GM12878 (cell line): ENCODE data around the gene PRR7. TPM values are rescaled to one million over a fixed set of nuclear protein-coding genes. Genes with fewer than 3 reads are reported as not detected.

Experiments used
- ATAC-seq: fragments of 200-7000 bp; cut with Tn5 transposase; 3 replicates; pipeline ENCODE4 v1.9.1; 2020; ENCODE audit warnings: mild to moderate bottlenecking, moderate library complexity
- BruUV-seq: library from RNA; stranded (reverse); fragments of 400-500 nt; replicated peaks from 2 replicates; lab custom pipeline; 2021; lab: Mats Ljungman, UMichigan
- CTCF ChIA-PET: fragments of 300-600 bp; sonication (Branson Sonifier 250); formaldehyde crosslinking; extraction: SDS; loops from one replicate; lab custom pipeline; 2021; ENCODE audit warnings: inconsistent platforms; lab: Yijun Ruan, JAX
- POLR2A ChIA-PET: fragments of 350-600 bp; formaldehyde crosslinking; extraction: SDS; loops from one replicate; lab custom pipeline; 2021; ENCODE audit warnings: inconsistent platforms; lab: Charles Lee
- RAD21 ChIA-PET: fragments of 300-600 bp; sonication (Branson Sonifier 250); formaldehyde crosslinking; loops from one replicate; lab custom pipeline; 2023; ENCODE audit warnings: antibody characterized with exemption; ENCODE audit not compliant: unreplicated experiment; lab: Charles Lee
- SMC1A ChIA-PET: fragments of 300-600 bp; sonication (Branson Sonifier 250); formaldehyde crosslinking; loops from one replicate; lab custom pipeline; 2023; ENCODE audit not compliant: unreplicated experiment, uncharacterized antibody; lab: Charles Lee
- DNase-seq: peaks from one replicate; pipeline ENCODE4 v3.0.0-alpha.2; 2011; ENCODE audit warnings: low read depth, low spot score
- FAIRE-seq: peaks from 3 replicates; lab custom pipeline; 2011; peaks lifted over from hg19 to GRCh38; lab: Jason Lieb, UNC
- H2AFZ ChIP-seq: 2 replicates; pipeline ENCODE4 v1.6.0; 2011; ENCODE audit warnings: low read depth, low read length, control low read depth; ENCODE audit not compliant: control insufficient read depth
- H3K27ac ChIP-seq: 2 replicates; pipeline ENCODE4 v1.5.1; 2011; ENCODE audit warnings: control low read depth; ENCODE audit not compliant: control insufficient read depth, insufficient read depth
- H3K27me3 ChIP-seq, 2 experiments: replicated peaks in 1 of 2; 2 replicates each; pipeline versions ENCODE4 v1.6.0 to v1.6.1; 2011; ENCODE audit warnings: low read length in 1 of 2; ENCODE audit not compliant: control insufficient read depth in 2 of 2, insufficient read depth in 2 of 2
- H3K36me3 ChIP-seq, 2 experiments: 2 replicates each; pipeline ENCODE4 v1.5.1; 2011; ENCODE audit warnings: low read length in 1 of 2; ENCODE audit not compliant: control insufficient read depth in 2 of 2, insufficient read depth in 2 of 2
- H3K4me1 ChIP-seq: 2 replicates; pipeline ENCODE4 v1.6.1; 2011; ENCODE audit warnings: mild to moderate bottlenecking, low read length, moderate library complexity, mixed read lengths; ENCODE audit not compliant: control insufficient read depth, insufficient read depth
- H3K4me2 ChIP-seq: 2 replicates; pipeline ENCODE4 v1.6.0; 2011; ENCODE audit warnings: control low read depth; ENCODE audit not compliant: control insufficient read depth, insufficient read depth
- H3K4me3 ChIP-seq: fragments of 200-600 bp; sonication (generic); 2 replicates; pipeline ENCODE4 v1.5.1; 2016
- H3K79me2 ChIP-seq: 2 replicates; pipeline ENCODE4 v1.6.0; 2011; ENCODE audit warnings: low read length; ENCODE audit not compliant: control insufficient read depth, insufficient read depth
- H3K9ac ChIP-seq: 2 replicates; pipeline ENCODE4 v1.8.0; 2011; ENCODE audit warnings: low read length, control low read depth, mixed read lengths; ENCODE audit not compliant: control insufficient read depth, insufficient read depth
- H3K9me3 ChIP-seq: replicated peaks from 3 replicates; pipeline ENCODE4 v1.5.1; 2011; ENCODE audit warnings: mild to moderate bottlenecking, low read length; ENCODE audit not compliant: control insufficient read depth, insufficient read depth
- H4K20me1 ChIP-seq: 2 replicates; pipeline ENCODE4 v1.6.0; 2011; ENCODE audit not compliant: control insufficient read depth, insufficient read depth
- CBX3 ChIP-seq: fragments of 200-600 bp; sonication (generic); IDR thresholded peaks from 2 replicates; pipeline ENCODE4 v1.6.1; 2016; ENCODE audit warnings: low read depth, borderline replicate concordance
- IKZF2 ChIP-seq, 2 experiments: fragments of 450-650 bp; IDR thresholded peaks; 2 replicates each; pipeline ENCODE4 v1.6.1; 2017; ENCODE audit warnings: mild to moderate bottlenecking in 2 of 2, moderate library complexity in 2 of 2
- ZNF217 ChIP-seq: fragments of 450-650 bp; IDR thresholded peaks from 2 replicates; pipeline ENCODE4 v1.6.1; 2017; ENCODE audit warnings: antibody characterized with exemption, mild to moderate bottlenecking
- ZNF274 ChIP-seq: IDR thresholded peaks from one replicate; pipeline ENCODE4 v1.8.0; 2011; ENCODE audit not compliant: insufficient read length, insufficient read depth
- ZNF384 ChIP-seq: IDR thresholded peaks from 2 replicates; pipeline ENCODE4 v1.6.1; 2012; ENCODE audit warnings: low read depth, mild to moderate bottlenecking, low read length, improper control_type of control experiment, borderline replicate concordance
- ZZZ3 ChIP-seq: IDR thresholded peaks from 2 replicates; pipeline ENCODE4 v1.6.1; 2011; ENCODE audit warnings: low read depth; ENCODE audit not compliant: control insufficient read depth, insufficient read length
- WGBS: methylation state at CpG from one replicate; pipeline ENCODE4 v1.1.6; 2016; ENCODE audit warnings: low lambda C conversion rate; ENCODE audit not compliant: insufficient replicate concordance, insufficient coverage; ENCODE audit errors: missing lambda C conversion rate; 5-methylcytosine and 5-hydroxymethylcytosine counted together
- in situ Hi-C: fragments of 300-500 bp; cut with MboI; formaldehyde crosslinking; loops from 9 replicates; pipeline ENCODE4 v1.14.3; 2018; ENCODE audit warnings: mixed read lengths
- intact Hi-C: fragments of 100-400 bp; cut with micrococcal nuclease; formaldehyde crosslinking; loops from one replicate; pipeline ENCODE4 v1.14.2; 2022; ENCODE audit not compliant: unreplicated experiment
- polyA plus RNA-seq, 11 experiments: library from polyadenylated mRNA; depleted of rRNA in 4 of 11; unstranded in 6 of 11; stranded (reverse) in 5 of 11; fragments of >200 nt; fragmentation: Nextera tagmentation in 4 of 11; fragmentation: Illumina TruSeq in 1 of 11; extraction: Ambion mirVana in 4 of 11; extraction: Trizol in 1 of 11; gene quantifications; 1 replicate in 1 of 11; 2 replicates in 10 of 11; pipeline versions ENCODE4 v1.2.1 to v1.2.3, GENCODE V29; 2011 to 2016; ENCODE audit warnings: inconsistent platforms in 2 of 11, missing spikeins in 2 of 11, low read depth in 1 of 11
- total RNA-seq, 4 experiments: library from RNA; depleted of rRNA in 3 of 4; stranded (reverse); fragments of >200 nt in 3 of 4; fragmentation: Illumina TruSeq in 1 of 4; extraction: Trizol in 1 of 4; gene quantifications; 2 replicates each; pipeline versions ENCODE4 v1.2.1 to v1.2.3, GENCODE V29; 2013 to 2021
- TF ChIP-seq, protein P1 (sequence below): fragments of 450-650 bp; IDR thresholded peaks from 2 replicates; pipeline ENCODE4 v1.6.1; 2017; ENCODE audit warnings: mild to moderate bottlenecking, moderate library complexity
- TF ChIP-seq, protein P2 (sequence below): fragments of 450-650 bp; IDR thresholded peaks from 2 replicates; pipeline ENCODE4 v1.6.1; 2017; ENCODE audit warnings: borderline replicate concordance
- TF ChIP-seq, protein P3 (sequence below), 3 experiments: IDR thresholded peaks in 2 of 3; conservative IDR thresholded peaks in 1 of 3; 2 replicates each; pipeline ENCODE4 v1.5.1; 2011; ENCODE audit warnings: low read depth in 3 of 3, low read length in 3 of 3, mild to moderate bottlenecking in 3 of 3, control low read depth in 2 of 3, moderate library complexity in 2 of 3, inconsistent platforms in 1 of 3, mixed read lengths in 1 of 3; ENCODE audit not compliant: control insufficient read depth in 2 of 3, insufficient read depth in 1 of 3; ENCODE audit errors: extremely low read depth in 1 of 3

The PRR7 gene
- total and polyA plus RNA-seq, 10 of the 15 experiments (the other 5 are each of a cell fraction or from before 2014, with no cell fraction given), result 0.09 to 18.8 (median 4.6) TPM; not detected in 2

DNA sequence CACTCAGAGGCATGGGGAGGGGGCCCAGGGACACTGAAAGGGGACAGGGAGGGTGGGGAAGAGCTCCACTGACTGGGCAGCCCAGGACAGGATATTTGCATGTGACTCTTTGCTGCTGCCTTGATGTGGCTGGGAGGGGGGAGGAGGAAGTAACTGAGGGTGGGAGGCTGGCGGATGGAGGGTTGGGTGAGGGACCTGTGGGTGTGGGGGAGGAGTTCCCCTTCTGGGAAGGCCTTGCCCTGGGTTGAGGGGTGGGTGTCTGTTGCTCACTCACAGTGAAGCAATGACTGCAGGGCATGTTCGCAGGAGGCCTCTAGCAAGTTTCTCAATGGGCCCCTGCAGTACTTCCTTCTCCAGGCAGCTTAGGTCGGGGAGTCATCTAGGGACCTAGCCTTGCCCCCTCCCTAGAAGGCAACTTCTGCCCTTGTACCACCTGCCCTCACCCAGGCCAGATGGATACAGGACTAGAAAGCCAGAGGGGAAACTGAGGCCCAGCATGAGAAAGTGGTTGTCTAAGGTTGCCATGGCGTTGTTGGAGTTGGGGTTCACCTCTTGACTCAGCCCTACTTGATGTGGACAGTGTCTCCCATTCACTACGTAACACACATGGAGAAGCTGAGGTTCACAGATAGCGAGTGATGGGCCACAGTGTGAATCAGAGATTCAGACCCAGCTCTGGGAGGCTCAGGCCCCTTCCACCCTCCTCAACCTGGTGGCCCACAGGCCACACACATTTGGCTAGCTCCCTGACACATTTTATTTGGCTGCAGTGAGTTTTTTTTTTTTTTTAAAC is 17.2 kb upstream of the PRR7 start (continued):
- TF ChIP-seq ZNF217 (no peak), ZNF274 (no peak), CBX3 (no peak)
- TF ChIP-seq, protein P1, sequence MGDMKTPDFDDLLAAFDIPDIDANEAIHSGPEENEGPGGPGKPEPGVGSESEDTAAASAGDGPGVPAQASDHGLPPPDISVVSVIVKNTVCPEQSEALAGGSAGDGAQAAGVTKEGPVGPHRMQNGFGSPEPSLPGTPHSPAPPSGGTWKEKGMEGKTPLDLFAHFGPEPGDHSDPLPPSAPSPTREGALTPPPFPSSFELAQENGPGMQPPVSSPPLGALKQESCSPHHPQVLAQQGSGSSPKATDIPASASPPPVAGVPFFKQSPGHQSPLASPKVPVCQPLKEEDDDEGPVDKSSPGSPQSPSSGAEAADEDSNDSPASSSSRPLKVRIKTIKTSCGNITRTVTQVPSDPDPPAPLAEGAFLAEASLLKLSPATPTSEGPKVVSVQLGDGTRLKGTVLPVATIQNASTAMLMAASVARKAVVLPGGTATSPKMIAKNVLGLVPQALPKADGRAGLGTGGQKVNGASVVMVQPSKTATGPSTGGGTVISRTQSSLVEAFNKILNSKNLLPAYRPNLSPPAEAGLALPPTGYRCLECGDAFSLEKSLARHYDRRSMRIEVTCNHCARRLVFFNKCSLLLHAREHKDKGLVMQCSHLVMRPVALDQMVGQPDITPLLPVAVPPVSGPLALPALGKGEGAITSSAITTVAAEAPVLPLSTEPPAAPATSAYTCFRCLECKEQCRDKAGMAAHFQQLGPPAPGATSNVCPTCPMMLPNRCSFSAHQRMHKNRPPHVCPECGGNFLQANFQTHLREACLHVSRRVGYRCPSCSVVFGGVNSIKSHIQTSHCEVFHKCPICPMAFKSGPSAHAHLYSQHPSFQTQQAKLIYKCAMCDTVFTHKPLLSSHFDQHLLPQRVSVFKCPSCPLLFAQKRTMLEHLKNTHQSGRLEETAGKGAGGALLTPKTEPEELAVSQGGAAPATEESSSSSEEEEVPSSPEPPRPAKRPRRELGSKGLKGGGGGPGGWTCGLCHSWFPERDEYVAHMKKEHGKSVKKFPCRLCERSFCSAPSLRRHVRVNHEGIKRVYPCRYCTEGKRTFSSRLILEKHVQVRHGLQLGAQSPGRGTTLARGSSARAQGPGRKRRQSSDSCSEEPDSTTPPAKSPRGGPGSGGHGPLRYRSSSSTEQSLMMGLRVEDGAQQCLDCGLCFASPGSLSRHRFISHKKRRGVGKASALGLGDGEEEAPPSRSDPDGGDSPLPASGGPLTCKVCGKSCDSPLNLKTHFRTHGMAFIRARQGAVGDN, result peak; percentile 69

DNA sequence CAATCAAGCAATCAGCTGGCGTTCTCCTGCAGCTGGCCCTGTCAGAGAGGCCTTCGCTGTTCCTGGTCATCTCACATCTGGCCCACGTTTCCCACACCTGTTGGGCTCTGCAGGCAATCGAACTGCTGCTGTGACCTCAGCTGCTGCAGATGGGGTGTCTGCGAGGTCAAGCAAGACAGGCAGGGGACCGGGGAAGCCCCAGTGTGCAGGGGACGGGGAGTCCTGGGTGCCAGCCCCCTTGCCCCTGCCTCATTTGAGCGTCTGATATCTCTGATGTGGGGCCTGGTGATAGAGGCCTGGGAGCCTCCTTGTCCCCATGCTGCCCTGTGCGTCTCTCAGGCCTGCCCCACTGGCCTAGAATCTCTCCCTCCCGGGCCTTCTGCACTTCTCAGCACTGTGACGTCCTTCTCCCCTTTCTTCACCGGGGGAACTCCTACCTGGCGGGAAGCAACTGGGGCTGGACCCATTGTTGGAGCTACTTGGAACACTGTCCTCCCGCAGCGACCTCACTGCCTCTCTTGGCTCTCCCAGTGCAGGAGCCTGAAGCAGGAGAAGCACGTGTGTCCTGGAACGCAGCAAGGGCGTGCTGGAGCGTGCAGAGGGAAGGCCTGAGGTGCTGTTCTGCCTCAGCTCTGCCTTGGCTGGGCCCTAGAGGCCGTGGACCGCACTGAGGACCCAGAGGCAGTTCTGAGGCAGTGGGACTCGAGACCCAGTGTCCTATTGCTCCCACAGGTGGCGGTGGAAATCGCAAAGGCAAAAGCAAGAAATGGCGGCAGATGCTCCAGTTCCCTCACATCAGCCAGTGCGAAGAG is 16.3 kb upstream of the PRR7 start:
- peak overlapping the region; percentile 83; the same call in 1 of the 2 replicates for H3K4me3 ChIP-seq
- DNase-seq (no peak), FAIRE-seq (peak; percentile 80), ATAC-seq (no peak)
- peak overlapping the region; percentile 94 for H3K27ac ChIP-seq
- no peak overlapping the region for H2AFZ ChIP-seq
- no peaks in the 10 kb centered on the region for H3K27me3 ChIP-seq
- WGBS, result 15% methylated on average over 26 of the region's 26 CpGs
- CTCF ChIA-PET, result interaction anchor here (1.0 to 13.2 kb wide), 8 partner anchors 16 to 40 kb away, joined by 3 to 188 read pairs (median 12); partner anchors contain the start of genes PFN3 and PRR7
- peaks cover 52% of the 10 kb centered on the region for H3K4me1 ChIP-seq
- SMC1A ChIA-PET, result interaction anchor here (0.7 to 7.2 kb wide), 10 partner anchors 13 to 313 kb away, joined by 3 to 73 read pairs (median 12); partner anchors contain the start of gene PRR7
- H4K20me1 ChIP-seq, result no peaks in the 10 kb centered on the region
- BruUV-seq, result no TSS peak
- intact Hi-C loops (loop anchor here (2.0 kb wide), 1 partner anchor 18 kb away; no protein-coding TSS in a partner anchor), in situ Hi-C loops (no loop called here)
- H3K4me2 ChIP-seq, result peak overlapping the region; percentile 65
- peaks cover 58% of the 10 kb centered on the region for H3K79me2 ChIP-seq
- no peaks in the 10 kb centered on the region for H3K9me3 ChIP-seq
- H3K9ac ChIP-seq, result peak overlapping the region; percentile 93
- peaks cover 24 to 29% of the 10 kb centered on the region in 2 experiments; a peak in 3 of 4 replicates for H3K36me3 ChIP-seq
- RAD21 ChIA-PET, result interaction anchor here (0.6 to 11.0 kb wide), 12 partner anchors 16 to 121 kb away, joined by 3 to 288 read pairs (median 6); partner anchors contain the start of genes DOK3 and PRR7
- POLR2A ChIA-PET, result interaction anchor here (0.6 to 13.4 kb wide), 19 partner anchors 8 to 169 kb away, joined by 3 to 358 read pairs (median 4); partner anchors contain the start of genes DDX41, F12, PDLIM7 and PFN3
- TF ChIP-seq, protein P2, sequence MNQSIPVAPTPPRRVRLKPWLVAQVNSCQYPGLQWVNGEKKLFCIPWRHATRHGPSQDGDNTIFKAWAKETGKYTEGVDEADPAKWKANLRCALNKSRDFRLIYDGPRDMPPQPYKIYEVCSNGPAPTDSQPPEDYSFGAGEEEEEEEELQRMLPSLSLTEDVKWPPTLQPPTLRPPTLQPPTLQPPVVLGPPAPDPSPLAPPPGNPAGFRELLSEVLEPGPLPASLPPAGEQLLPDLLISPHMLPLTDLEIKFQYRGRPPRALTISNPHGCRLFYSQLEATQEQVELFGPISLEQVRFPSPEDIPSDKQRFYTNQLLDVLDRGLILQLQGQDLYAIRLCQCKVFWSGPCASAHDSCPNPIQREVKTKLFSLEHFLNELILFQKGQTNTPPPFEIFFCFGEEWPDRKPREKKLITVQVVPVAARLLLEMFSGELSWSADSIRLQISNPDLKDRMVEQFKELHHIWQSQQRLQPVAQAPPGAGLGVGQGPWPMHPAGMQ, result no peak
- TF ChIP-seq, protein P3, sequence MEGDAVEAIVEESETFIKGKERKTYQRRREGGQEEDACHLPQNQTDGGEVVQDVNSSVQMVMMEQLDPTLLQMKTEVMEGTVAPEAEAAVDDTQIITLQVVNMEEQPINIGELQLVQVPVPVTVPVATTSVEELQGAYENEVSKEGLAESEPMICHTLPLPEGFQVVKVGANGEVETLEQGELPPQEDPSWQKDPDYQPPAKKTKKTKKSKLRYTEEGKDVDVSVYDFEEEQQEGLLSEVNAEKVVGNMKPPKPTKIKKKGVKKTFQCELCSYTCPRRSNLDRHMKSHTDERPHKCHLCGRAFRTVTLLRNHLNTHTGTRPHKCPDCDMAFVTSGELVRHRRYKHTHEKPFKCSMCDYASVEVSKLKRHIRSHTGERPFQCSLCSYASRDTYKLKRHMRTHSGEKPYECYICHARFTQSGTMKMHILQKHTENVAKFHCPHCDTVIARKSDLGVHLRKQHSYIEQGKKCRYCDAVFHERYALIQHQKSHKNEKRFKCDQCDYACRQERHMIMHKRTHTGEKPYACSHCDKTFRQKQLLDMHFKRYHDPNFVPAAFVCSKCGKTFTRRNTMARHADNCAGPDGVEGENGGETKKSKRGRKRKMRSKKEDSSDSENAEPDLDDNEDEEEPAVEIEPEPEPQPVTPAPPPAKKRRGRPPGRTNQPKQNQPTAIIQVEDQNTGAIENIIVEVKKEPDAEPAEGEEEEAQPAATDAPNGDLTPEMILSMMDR (IDR thresholded peaks at IDR 0.05 in 2 of 3, conservative IDR thresholded peaks at IDR 0.05 in 1 of 3; ENCODE audit: control insufficient read depth in 2 of 3, extremely low read depth in 1 of 3, insufficient read depth in 1 of 3, low read depth in 3 of 3, low read length in 3 of 3), result no peak
- TF ChIP-seq ZNF384 (no peak), ZZZ3 (no peak), IKZF2 (IDR thresholded peaks at IDR 0.05) (peak in 1 of 2 experiments; percentile 15; a peak in 1 of 4 replicates)
